Measurements from ENCODE around the gene ZSCAN31. TPM values are rescaled to one million over a fixed set of nuclear protein-coding genes. Genes with fewer than 3 reads are reported as not detected.

ZSCAN31 gene
- total and polyA plus RNA-seq, 2 donors (not counting 3 experiments of a cell fraction or from before 2014, with no cell fraction given) = 12.9 to 23.0 TPM

DNA sequence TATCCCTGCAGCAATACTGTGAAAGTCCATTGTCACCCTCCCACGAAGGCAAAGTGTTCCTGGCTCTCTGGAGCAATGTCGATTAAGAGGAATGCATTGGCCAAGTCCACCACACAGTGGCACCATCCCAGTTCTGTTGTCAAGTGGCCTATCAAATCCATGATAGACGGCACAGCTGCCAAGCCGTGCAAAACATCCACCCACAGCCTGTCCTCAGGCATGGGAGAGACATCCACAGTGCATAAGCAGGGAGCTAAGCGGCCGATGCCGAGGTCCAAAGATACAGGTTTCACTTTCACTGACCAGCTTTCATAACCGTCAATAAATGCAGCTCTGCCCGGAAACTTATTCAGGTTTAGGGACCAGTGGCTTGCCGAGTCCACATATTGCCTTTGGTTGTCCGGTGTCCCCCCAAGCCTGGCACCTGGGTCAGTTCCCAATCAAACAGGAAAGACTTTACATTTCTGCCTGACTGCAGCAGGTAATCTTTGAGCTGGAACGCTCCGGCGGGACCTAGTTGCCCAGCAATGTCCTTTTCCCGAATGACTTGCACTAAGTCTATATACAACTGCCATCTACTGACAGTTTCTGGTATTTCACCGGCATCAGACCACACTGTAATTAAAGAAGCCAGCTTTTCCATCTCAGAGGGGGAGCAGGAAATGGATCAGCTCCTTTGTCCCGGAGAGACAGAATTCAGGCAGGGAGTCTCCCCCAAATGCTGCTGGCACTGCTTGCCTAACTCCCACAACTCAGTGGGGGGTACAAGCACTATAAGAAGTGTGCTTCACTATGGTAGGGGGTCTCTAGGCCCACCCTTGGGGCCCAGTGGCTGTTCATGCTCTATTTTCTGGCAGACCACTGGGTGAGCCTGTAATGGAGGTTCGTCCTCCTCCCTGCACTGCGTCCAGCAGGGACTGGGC is 20.1 kb upstream of the ZSCAN31 start:
- H3K27ac ChIP-seq (ENCODE audit: insufficient read depth, low read depth, low read length) = peak overlapping the region; percentile 60
- H3K36me3 ChIP-seq (ENCODE audit: control insufficient read depth in 2 of 2, extremely low read depth in 1 of 2, insufficient read depth in 2 of 2, low read length in 2 of 2) = no peaks in the 10 kb centered on the region
- intact Hi-C loops (cut with micrococcal nuclease) (loop anchor here (1.0 to 5.0 kb wide), 13 partner anchors 20 to 517 kb away; partner anchors contain the start of genes PGBD1, ZKSCAN4, ZNF165 and ZSCAN12), dilution Hi-C loops (cut with MboI; ENCODE audit: extremely low pct_ligation_motif_present, low sequenced_read_pairs) (no loop called here)
- FAIRE-seq = peak; percentile 96
- H3K9ac ChIP-seq (replicated peaks; ENCODE audit: extremely low read depth, insufficient read depth, low read length) = peak overlapping the region; percentile 83
- peak overlapping the region; percentile 52 to 84 (median 55) for H3K4me3 ChIP-seq (replicated peaks in 1 of 3; ENCODE audit: insufficient read depth in 1 of 3, low read depth in 1 of 3, low read length in 3 of 3)
- TF ChIP-seq, protein P1, sequence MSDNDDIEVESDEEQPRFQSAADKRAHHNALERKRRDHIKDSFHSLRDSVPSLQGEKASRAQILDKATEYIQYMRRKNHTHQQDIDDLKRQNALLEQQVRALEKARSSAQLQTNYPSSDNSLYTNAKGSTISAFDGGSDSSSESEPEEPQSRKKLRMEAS (IDR thresholded peaks at IDR 0.05; ENCODE audit: insufficient read depth, insufficient read length) = no peak
- no peak for TF ChIP-seq FOS (IDR thresholded peaks at IDR 0.05; ENCODE audit: borderline replicate concordance, insufficient read depth, low read length)
- TF ChIP-seq POLR2AphosphoS5 (IDR thresholded peaks at IDR 0.05; ENCODE audit: insufficient read depth, low read depth, low read length) = peak; percentile 40
- no peak for TF ChIP-seq JUN (IDR thresholded peaks at IDR 0.05; ENCODE audit: borderline replicate concordance, insufficient read depth, insufficient read length, low read depth)
- TF ChIP-seq POLR2A (IDR thresholded peaks at IDR 0.05; ENCODE audit: low read depth, low read length) = peak; percentile 40
- no peak for TF ChIP-seq EZH2 (IDR thresholded peaks at IDR 0.05; ENCODE audit: borderline replicate concordance, low read depth, low read length, severe bottlenecking)
- TF ChIP-seq, protein P2, sequence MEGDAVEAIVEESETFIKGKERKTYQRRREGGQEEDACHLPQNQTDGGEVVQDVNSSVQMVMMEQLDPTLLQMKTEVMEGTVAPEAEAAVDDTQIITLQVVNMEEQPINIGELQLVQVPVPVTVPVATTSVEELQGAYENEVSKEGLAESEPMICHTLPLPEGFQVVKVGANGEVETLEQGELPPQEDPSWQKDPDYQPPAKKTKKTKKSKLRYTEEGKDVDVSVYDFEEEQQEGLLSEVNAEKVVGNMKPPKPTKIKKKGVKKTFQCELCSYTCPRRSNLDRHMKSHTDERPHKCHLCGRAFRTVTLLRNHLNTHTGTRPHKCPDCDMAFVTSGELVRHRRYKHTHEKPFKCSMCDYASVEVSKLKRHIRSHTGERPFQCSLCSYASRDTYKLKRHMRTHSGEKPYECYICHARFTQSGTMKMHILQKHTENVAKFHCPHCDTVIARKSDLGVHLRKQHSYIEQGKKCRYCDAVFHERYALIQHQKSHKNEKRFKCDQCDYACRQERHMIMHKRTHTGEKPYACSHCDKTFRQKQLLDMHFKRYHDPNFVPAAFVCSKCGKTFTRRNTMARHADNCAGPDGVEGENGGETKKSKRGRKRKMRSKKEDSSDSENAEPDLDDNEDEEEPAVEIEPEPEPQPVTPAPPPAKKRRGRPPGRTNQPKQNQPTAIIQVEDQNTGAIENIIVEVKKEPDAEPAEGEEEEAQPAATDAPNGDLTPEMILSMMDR (IDR thresholded peaks at IDR 0.05; ENCODE audit: extremely low read depth in 1 of 2, insufficient read depth in 1 of 2, low read depth in 1 of 2, low read length in 2 of 2) = peak; percentile 66 to 73
- TSS peak; percentile 7 for BruUV-seq (replicated peaks)
- H3K4me2 ChIP-seq (ENCODE audit: insufficient read depth, low read length) = peak overlapping the region; percentile 80
- ChIA-PET CTCF (interaction anchor here (0.6 to 3.0 kb wide), 63 partner anchors 8 to 1294 kb away, joined by 3 to 59 read pairs (median 5); partner anchors contain the start of genes PGBD1, ZKSCAN4, ZKSCAN8 and ZSCAN16), POLR2A (interaction anchor here (0.6 to 1.7 kb wide), 10 partner anchors 21 to 546 kb away, joined by 3 to 15 read pairs (median 4); partner anchors contain the start of genes PGBD1, ZKSCAN8, ZNF165 and ZSCAN26)
- no peaks in the 10 kb centered on the region for H3K27me3 ChIP-seq (ENCODE audit: control insufficient read depth in 2 of 2, insufficient read depth in 2 of 2, low read length in 2 of 2)
- DNase-seq (ENCODE audit: low read depth, low spot score) = peak; percentile 93
- H3K9me3 ChIP-seq (replicated peaks; ENCODE audit: control insufficient read depth, insufficient read depth, low read length) = no peaks in the 10 kb centered on the region
- peak overlapping the region; percentile 95 for H2AFZ ChIP-seq (ENCODE audit: low read depth, low read length)
- H3K79me2 ChIP-seq (ENCODE audit: control insufficient read depth, insufficient read depth, low read length) = peaks cover 17% of the 10 kb centered on the region
- no peaks in the 10 kb centered on the region for H3K9me1 ChIP-seq (replicated peaks; ENCODE audit: control insufficient read depth, extremely low read depth, insufficient read depth, low read length)
- no peaks in the 10 kb centered on the region for H4K20me1 ChIP-seq (replicated peaks; ENCODE audit: control insufficient read depth, extremely low read depth, insufficient read depth, low read length)
- H3K4me1 ChIP-seq (ENCODE audit: control insufficient read depth, extremely low read depth, insufficient read depth, low read length) = peaks cover 36% of the 10 kb centered on the region
